SH-SY5Y (cell line): ENCODE data around the gene GBGT1.

Experiments
- GATA2 ChIP-seq: IDR thresholded peaks from 2 replicates; pipeline ENCODE4 v1.6.1; 2011; ENCODE audit warnings: mild to moderate bottlenecking, low read depth, low read length
- GATA3 ChIP-seq: IDR thresholded peaks from 2 replicates; pipeline ENCODE4 v1.6.1; 2011; ENCODE audit warnings: low read depth, mild to moderate bottlenecking, low read length, moderate library complexity

The GBGT1 gene

DNA sequence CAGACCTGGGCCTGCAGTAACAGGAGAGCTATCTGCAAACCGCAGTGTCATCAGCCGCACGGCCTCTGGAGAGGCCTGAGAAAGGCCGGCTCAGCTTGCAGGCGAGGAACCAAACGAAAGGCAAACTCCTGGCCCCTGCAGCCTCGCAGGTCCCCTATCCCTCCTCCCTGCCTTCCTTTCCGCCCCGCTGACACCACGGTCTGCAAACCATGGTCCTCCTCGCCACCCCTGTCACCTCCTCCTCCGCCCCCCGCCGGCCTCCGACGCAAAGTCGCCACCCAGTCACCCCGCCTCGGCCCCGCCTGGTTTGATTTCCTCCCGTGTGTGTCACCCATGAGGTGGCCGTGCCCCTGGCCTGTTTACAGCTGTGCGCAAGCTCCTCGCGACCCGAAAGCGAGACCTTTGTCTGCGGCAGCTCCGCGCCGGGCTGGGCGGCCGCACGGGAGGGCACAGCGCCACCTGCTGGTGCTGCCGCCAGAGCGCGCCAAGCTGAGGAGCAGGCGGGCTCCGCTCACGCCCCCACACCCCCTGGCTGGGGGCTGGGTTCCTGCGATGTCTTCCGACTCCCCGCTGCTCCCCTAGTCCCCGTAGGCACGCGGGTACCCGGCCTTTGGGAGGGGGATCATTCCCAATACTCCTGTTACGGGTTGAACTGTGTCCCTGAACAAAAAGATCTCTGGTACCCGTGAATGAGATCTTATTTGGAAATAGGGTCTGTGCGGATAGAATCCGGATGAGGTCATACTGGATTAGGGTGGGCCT lies 19.4 kb downstream of the GBGT1 start:
- no peak for TF ChIP-seq GATA2
- TF ChIP-seq GATA3 = no peak

DNA sequence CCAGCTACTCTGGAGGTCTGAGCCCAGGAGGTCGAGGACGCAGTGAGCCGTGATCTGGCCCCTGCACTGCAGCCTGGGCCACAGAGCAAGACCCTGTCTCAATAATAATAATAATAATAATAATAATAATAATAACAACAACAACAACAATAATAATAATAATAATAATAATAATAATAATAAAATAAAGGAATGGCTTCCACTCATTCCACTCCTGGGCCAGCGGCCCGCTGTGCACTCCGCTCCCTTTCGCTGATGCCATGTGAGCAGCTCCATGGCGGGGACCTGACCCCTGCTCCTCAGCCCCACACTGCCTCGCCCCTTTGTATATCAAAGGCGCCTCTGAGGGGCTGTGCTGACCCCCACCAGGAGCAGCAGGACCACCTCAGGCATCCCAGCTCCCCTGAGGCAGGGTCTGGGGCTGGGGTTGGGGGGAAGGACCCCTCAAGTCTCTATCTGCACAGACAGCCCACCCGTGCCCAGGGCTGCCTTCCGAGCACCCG lies 20.0 kb downstream of the GBGT1 start:
- TF ChIP-seq GATA2 = no peak
- no peak for TF ChIP-seq GATA3

DNA sequence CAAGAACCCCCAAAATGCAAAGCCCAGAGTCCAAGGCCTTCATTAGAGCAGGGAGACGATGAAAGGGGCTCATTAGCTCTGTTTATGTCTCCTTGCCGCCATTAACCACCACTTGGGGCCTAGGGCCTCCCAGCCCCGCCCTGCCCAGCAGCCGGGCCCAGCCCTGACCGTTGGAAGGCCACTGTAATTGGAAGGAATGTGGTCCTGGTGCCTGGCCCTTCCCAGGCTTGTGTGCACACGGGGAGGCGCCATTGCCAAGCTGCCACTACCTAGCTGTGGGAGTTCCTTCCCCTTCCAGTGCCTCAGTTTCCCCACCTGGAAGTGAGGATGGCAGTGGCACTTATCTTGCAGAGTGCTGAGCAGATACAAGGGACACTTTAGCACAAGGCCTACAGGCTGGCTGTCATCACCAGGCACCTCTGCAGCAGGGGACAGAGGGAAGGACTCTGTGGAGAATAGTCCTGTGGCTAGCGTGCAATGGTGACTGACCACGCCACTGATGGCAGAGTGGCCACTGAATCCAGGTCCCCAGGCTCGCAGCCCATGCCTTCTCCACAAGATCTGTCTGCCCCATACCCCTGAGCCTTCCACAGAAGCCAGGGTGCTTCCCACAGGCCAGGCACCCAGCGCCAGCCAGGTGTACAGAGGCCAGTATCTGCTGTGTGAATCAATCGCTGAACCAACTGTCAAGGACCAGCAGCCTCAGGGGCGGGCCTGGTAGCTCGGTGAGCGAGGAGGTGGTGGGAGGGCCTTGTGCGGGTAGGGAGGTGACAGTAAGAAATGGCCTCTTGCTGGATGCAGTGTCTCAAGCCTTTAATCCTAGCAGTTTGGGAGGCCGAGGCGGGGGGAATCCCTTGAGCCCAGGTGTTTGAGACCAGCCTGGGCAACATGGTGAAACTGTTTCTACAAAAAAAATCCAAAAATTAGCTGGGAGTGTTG lies 20.8 kb downstream of the GBGT1 start:
- TF ChIP-seq GATA2 (no peak), GATA3 (no peak)

DNA sequence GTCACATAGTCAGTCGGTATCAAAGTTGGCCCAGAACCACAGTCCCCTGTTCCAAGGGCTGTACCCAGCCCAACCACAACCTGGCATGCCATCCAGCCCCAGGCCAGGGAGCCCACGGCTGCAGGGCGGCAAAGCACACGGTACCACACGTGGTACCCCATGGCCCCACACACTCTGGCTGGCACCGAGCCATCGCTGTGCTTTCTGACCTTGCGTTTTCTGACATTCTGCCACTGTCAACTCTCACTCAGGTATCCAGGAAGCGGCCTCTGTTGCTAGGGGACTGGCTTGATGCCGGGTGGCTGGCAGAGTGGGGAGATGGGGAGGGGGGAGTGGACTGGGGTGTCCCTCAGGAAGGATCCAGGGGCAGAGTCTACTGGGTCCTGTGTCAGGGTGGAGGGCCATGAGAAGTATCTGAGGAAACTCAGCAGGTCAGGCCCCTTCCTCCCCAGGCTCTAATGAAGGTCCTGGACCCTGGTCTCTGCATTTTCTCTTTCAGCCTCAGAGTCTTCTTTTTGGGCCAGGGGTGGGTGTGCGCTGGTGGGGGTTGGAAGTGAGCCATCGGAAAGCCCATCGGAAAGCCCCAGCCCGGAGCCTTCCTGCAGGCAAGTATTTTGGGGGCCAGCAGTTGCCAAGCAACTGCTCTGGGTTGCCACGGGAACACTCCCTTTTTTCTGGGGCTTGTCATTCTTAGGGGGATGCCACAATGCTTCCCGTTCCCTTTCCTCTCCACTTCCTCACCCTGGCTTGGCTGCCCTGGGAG lies 21.7 kb downstream of the GBGT1 start:
- TF ChIP-seq GATA2 (no peak), GATA3 (no peak)

DNA sequence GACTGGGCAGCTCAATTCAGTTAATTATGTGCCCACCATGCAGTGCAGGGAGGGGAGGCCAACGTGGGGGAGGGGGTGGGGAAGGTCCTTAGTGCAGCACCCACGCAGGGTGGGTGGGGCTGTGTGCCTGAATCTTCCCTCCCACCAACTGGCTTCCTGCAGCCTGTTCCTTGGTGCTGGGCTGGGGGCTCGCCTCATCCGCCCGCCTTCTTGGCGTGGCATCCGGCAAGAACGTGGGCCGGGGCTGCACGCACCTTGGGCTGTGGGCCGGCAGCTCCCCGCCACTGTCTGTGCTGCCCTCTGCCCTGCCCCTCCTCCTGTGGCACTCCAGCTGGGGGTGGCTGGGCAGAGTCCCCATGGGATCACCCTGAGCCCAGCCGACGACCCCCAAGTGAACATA lies 23.1 kb downstream of the GBGT1 start:
- no peak for TF ChIP-seq GATA2
- TF ChIP-seq GATA3 = no peak

DNA sequence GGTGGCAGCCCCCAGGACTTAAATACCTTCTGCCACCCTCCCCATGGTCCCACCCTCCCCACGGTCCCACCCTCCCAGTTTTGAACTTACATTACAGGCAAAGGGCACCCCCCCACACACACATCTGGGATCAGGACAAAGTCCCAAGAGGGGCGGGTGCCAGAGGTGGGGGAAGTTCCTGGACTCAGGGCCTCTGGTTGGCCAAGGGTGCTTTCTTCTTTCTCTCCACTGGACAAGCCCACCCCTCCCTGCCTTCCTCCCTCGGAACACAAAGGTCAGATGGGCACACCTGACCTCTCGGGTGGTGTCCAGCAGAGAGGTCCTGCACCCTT lies 23.6 kb downstream of the GBGT1 start:
- TF ChIP-seq GATA3 (no peak), GATA2 (no peak)

DNA sequence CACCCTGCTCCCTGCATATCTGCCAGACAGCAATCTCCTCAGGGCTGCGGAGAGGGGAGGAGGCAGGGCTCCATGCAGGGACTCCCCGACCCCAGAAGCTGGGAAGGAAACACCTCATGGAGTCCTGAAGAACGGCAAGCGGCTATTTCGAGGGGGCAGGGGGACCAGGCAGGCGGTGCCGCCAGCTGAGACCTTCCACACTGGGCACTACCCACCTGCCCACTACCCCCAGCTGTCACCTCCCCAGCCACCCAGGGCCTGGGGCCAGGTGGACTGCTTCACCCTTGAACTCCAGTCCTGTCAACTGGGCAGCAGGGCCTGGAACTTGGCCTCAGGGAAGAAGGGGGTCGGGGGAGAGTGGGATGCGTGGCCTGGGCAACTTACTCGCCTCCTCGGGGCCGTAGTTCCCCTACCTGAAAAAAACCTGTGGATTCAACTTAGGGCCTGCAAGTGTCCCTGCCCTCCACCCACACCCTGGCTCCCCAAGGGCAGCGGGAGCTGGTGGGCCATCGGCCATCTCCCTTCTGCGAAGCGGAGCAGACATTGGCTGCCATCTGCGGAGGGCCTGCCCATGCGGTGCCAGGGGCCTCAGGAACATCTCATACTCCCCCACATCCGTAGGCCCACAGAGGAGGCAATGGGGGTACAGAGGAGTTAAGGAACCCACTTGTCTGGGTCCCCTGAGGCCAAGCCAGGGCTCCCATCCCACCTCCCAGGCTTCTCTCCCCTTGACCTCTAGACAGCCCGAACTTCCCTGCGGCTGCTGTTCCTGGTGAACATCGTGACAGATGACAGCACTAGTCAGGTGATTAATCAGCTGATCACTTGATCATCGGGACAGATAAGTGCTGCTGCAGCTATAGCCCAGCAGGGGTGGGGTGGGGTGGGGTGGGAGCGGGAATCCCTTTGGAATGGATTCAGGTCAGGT lies 24.2 kb downstream of the GBGT1 start:
- peak; percentile 50; the same call in 1 of the 2 replicates for TF ChIP-seq GATA2
- no peak for TF ChIP-seq GATA3

DNA sequence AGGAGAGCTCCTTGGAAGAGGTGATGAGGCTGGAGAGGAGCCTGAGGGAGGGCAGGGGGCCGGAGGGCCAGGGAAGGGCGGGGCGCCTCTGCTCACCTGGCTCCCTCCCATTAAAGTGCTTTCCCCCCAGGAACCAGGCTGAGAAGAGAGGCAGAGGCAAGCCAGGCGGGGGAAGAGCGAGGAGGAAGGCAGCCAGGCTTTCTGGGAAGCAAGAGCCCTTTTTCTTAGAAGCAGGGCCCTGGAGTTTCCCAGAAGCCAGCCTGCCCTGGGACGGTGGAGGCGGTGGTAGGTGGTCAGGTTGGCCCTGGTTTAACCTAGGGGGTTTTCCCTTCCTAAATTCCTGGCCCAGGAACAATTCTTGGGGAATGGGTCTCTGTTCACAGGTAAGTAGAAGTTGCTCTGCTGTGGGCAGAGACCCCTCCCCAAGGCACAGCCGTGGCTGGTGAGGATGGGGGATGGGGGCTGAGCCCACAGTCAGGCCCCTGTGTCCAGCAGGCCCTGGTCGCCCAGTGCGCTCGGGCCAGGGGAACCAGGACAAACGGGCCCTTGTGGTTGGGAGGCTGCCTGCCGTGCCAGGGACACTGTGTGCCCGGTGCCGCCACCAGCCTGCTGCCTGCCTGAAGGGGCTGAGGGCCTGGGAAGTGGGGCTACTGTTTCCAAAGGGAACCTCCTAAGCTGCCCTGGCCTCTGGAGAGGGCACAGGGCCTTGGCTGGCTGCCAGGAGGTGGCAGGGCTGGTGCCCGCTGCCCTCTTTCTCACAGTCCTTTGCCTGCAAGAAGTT lies 26.1 kb downstream of the GBGT1 start:
- TF ChIP-seq GATA2 = no peak
- no peak for TF ChIP-seq GATA3

DNA sequence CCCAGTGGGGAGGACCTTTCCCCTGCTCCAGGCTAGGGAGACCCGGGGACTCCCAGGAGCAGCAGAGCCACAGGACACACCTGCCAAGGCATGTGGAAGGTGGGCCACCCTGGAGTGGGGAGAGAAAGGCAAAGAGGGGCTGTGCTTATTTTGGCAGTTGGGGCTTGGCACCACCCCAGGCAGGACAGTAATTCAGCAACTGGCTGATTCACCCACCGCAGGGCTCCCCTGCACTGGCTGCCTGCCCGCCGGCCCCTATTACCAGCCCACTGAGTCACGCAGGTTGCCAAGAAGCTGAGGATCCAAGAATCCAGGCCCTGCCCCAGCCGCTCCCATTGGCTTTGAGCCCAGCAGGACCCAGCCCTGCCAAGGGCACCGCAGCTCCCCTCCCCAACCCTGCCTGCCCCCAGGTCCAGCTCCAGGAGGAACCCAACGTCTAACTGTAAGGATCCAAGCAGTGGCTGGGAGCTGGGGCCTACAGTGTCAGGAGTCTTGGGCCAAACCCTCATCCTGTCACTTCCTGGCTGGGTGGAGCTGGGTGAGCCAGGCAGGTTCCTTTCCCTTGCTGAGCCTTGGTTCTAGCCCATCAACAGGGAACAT lies 28.5 kb downstream of the GBGT1 start:
- TF ChIP-seq GATA3 (no peak), GATA2 (no peak)

DNA sequence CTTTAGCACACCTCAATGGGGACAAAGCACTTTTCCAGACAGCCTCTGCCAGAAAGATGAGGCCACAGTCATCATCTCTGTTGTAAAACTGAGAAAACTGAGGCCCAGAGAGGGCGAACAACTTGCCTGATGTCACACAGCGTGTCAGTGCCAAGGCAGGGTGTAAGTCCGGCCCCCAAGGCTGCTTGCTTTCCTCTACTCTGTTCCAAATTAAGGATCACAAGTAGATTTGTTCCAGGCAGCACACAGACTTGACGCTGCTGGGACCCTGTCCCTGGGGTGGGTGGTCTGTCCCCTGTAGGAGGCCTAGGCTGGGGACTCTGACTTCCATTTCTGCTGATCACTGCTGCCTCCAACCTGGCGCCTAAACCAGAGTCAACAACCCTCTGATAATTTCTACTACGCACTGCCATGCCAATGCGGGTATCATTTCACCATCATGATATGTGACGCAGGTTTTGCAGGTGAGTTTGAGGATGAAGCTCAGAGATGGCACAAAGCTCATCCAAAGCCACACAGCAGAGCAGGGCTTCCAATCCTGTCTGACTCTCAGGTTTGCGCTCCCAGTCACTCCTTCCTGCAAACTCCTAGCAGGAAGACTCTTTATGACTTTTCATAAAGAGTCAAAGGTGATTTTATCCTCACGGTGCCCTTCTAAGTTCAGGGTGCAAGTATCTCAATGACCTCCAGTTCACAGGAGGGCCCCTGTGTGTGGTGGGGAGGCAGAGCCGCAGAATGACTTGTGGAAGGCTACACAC lies 29.1 kb downstream of the GBGT1 start:
- no peak for TF ChIP-seq GATA2
- no peak for TF ChIP-seq GATA3

DNA sequence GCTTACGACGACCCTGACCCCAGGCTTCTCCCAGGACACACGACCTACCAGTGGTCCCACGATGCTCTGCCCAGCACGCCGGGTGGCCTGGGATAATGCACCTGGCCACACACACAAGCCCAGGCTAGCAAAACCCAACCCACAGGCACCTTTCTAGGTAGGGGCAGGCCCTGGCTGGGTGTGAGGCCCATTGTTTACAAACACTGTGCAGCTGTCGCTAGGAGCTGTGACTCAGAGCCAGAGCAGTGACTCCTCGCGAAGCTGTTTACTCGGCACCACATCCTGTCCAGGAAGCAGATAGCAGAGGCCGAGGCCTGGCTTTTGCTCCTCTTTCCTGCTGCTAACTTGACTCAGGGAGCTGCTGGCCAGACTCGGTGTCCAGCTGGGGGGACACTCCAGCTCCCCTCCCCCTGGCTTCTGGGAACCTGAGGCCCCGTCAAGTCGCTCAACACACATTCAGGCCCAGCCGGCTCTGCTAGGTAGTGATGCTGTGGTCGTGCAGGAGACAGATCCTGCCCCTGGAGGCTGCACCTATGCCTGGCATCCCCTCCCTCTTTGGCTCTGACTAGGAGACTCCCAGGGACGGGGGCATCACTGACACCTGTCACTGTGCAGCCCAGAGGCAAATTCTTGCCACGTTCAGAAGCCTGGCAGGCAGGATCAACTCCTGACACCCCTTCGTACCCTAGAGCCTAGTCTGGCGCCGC lies 29.9 kb downstream of the GBGT1 start:
- TF ChIP-seq GATA2 = no peak

DNA sequence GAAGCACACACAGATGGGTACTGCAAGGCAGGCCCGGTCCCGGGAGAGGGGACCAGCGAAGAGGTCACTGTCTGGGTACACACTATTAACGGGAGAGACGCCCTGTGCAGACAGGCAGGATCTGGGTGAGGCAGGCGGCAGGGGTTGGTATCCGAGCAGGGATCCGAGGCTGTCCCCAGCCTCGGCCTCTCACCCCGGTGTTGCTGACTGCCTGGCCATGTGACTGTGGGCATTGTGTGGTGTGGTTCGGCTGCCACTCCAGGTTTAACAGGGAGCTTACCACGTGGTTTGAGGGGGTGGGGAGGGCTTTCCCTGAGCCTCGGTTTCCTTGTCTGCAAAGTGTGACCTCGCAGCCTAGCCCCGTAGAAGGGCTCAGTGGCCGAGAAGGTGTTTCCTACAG lies 31.5 kb downstream of the GBGT1 start:
- no peak for TF ChIP-seq GATA2
- TF ChIP-seq GATA3 = no peak
